Astrocyte of the spinal cord (primary cell): ENCODE results near the gene NXT1.

Source experiments
- DNase-seq: peaks from one replicate; pipeline ENCODE4 v3.0.0; 2011; ENCODE audit warnings: low read depth, low spot score
- H3K4me3 ChIP-seq: 2 replicates; pipeline ENCODE4 v1.5.1; 2011; ENCODE audit warnings: low read depth, mild to moderate bottlenecking, low read length, moderate library complexity
- CTCF ChIP-seq: IDR thresholded peaks from 2 replicates; pipeline ENCODE4 v1.5.1; 2012; ENCODE audit warnings: low read depth, mild to moderate bottlenecking, low read length, inconsistent platforms
- in situ Hi-C: cut with HindIII; loops from 2 replicates; pipeline ENCODE4 v1.10.0; 2017; ENCODE audit warnings: low sequenced_read_pairs

NXT1 gene

DNA sequence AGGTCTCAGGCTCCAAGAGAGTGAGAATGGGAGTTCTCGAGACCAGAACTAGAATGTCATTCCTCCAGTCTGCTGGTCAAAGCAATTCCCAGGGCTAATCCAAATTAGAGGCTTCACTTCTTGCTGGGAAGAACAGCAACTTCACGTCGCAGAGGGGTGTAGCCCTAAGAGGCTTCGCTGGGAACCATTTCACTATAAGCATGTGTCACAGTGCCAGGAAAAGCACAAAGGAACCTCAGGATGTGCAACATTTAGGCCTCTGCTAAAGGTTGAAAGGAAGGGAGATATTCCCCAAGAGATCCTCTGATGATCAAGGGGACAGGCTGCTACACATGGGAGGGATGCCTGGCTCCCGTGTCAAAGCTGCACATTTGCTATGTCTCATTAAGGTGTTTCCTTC, 35.9 kb upstream of the NXT1 start:
- in situ Hi-C loops: no loop called here
- no peak overlapping the region for H3K4me3 ChIP-seq
- no peak for DNase-seq
- no peak for TF ChIP-seq CTCF

DNA sequence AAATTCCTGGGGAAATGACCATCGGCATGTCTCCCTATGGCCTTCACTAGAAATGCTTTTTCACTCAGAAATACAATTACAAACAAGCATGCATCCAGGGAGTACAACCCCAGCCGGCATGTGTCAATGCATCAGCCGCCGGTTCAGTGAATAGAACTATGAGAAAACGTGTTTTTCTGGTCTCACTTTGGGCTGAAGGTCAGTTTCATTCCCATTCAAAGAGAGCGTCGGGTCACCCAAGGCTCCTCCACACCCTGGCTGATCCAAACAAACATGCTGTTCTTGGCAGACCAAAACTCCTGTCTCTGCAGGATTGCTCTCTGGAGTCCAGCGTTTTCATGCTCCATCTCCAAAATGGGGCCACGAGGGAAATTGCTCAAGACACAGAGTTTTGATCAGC, 35.5 kb upstream of the NXT1 start:
- no peak for TF ChIP-seq CTCF
- in situ Hi-C loops: no loop called here
- DNase-seq: peak; percentile 46
- no peak overlapping the region for H3K4me3 ChIP-seq

GRCh38 chr20:23316626-23317025, 34.0 kb upstream of the NXT1 start:
- in situ Hi-C loops: no loop called here
- DNase-seq: no peak
- no peak for TF ChIP-seq CTCF
- no peak overlapping the region for H3K4me3 ChIP-seq

GRCh38 chr20:23317081-23317480, 33.5 kb upstream of the NXT1 start:
- TF ChIP-seq CTCF: no peak
- no peak for DNase-seq
- in situ Hi-C loops: no loop called here
- H3K4me3 ChIP-seq: no peak overlapping the region

GRCh38 chr20:23318347-23318746, 32.2 kb upstream of the NXT1 start:
- DNase-seq: no peak
- H3K4me3 ChIP-seq: no peak overlapping the region
- no peak for TF ChIP-seq CTCF
- in situ Hi-C loops: no loop called here

DNA sequence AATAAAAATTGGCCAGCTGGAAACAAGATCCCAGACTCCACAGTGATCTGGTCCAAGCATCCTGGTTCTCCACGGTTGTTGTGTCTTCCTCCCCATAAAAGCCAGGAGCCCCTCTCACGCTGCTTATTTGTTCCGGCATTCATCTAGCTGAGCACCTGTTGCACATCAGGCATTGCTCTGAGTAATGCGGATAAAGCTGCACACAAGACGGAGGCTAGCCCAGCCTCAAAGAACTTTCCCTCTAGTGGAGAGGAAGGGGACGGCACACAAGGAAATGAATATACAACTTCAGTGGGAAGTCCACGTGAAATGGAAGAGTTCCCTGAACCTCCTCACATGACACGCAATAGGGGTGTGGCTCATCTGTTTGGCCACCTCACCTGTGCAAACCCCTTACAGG, 30.3 kb upstream of the NXT1 start:
- peak; percentile 52 for TF ChIP-seq CTCF
- no peak overlapping the region for H3K4me3 ChIP-seq
- no peak for DNase-seq
- in situ Hi-C loops: no loop called here

DNA sequence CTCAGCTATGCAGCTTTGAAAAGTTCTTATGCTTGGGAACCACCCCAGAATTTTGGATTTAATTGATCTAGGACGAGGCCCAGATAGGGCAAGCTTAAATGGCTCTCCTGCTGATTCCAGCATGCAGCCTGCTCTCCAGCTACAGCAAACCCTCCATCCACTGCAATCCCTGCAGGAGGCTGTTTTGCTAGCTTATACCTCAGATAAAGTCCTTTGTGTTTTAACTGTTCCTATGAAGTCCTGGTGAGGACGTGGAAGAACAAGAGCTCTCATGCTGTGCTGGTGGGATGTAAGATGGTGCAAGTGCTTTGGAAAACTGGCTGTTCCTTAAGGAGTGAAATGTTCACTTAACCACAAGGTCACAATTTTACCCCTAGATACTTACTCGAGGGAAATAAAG, 25.5 kb upstream of the NXT1 start:
- TF ChIP-seq CTCF: no peak
- in situ Hi-C loops: no loop called here
- DNase-seq: peak; percentile 38
- no peak overlapping the region for H3K4me3 ChIP-seq
